PC-3 (cell line): ENCODE data around the gene MTF1.

Source experiments
- EZH2 ChIP-seq: fragments of 300-600 bp; sonication (generic); IDR thresholded peaks from one replicate; pipeline ENCODE4 v1.6.1; 2017; ENCODE audit warnings: antibody characterized with exemption, mild to moderate bottlenecking, low read length; ENCODE audit not compliant: unreplicated experiment
- TF ChIP-seq, protein P1 (sequence below): fragments of 300-600 bp; sonication (generic); conservative IDR thresholded peaks from 2 replicates; pipeline ENCODE4 v1.5.1; 2017; ENCODE audit warnings: antibody characterized with exemption, low read depth, mild to moderate bottlenecking, low read length

DNA sequence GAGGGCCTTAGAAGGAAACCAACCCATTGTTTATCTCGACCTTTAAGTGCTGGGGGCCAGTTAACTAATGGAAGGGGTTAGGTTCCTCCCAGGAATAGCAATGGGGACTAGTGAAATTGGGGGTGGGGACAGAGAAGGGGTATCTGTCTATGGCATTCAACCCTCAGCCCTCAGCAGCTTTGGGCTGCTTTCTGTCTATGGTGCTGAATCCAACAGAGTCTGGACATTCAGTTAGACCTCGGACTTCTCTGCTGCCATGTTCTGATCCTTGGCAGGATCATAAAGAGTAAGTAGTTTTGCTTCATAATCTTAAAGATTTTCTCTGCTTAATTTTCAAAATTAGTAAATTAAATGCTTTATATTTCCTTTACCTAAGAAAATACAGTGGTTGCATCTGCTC, 91.9 kb downstream of the MTF1 start:
- no peak for TF ChIP-seq EZH2
- TF ChIP-seq, protein P1, sequence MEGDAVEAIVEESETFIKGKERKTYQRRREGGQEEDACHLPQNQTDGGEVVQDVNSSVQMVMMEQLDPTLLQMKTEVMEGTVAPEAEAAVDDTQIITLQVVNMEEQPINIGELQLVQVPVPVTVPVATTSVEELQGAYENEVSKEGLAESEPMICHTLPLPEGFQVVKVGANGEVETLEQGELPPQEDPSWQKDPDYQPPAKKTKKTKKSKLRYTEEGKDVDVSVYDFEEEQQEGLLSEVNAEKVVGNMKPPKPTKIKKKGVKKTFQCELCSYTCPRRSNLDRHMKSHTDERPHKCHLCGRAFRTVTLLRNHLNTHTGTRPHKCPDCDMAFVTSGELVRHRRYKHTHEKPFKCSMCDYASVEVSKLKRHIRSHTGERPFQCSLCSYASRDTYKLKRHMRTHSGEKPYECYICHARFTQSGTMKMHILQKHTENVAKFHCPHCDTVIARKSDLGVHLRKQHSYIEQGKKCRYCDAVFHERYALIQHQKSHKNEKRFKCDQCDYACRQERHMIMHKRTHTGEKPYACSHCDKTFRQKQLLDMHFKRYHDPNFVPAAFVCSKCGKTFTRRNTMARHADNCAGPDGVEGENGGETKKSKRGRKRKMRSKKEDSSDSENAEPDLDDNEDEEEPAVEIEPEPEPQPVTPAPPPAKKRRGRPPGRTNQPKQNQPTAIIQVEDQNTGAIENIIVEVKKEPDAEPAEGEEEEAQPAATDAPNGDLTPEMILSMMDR, result no peak
